DOHH2 (cell line): ENCODE measurements around the gene MRTFA.

Source experiments
- H3F3A ChIP-seq: fragments of 200-600 bp; sonication (generic), shearing (Covaris generic); 2 replicates; pipeline ENCODE4 v1.6.0; 2016; ENCODE audit warnings: antibody characterized with exemption, mild to moderate bottlenecking; ENCODE audit not compliant: control insufficient read depth, insufficient read depth
- H3K27ac ChIP-seq: fragments of 200-600 bp; sonication (generic); 2 replicates; pipeline ENCODE4 v1.5.1; 2014; ENCODE audit warnings: low read depth, mild to moderate bottlenecking, low read length, moderate library complexity
- H3K27me3 ChIP-seq: fragments of 200-600 bp; sonication (generic); 2 replicates; pipeline ENCODE4 v1.6.1; 2014; ENCODE audit warnings: mild to moderate bottlenecking, low read length, mixed read lengths; ENCODE audit not compliant: control insufficient read depth
- H3K36me3 ChIP-seq: fragments of 200-600 bp; sonication (generic); 2 replicates; pipeline ENCODE4 v1.6.1; 2014; ENCODE audit warnings: mild to moderate bottlenecking, low read length, moderate library complexity, mixed read lengths; ENCODE audit not compliant: control insufficient read depth
- H3K4me1 ChIP-seq: fragments of 200-600 bp; sonication (generic); 2 replicates; pipeline ENCODE4 v1.6.1; 2014; ENCODE audit warnings: mild to moderate bottlenecking, low read length, mixed read lengths; ENCODE audit not compliant: control insufficient read depth
- H3K4me2 ChIP-seq: fragments of 200-600 bp; sonication (generic); 2 replicates; pipeline ENCODE4 v1.6.0; 2014; ENCODE audit warnings: mild to moderate bottlenecking, low read length, moderate library complexity
- H3K4me3 ChIP-seq: fragments of 200-600 bp; sonication (generic); 2 replicates; pipeline ENCODE4 v1.5.1; 2014; ENCODE audit warnings: mild to moderate bottlenecking, low read length, mixed read lengths
- H3K79me2 ChIP-seq: fragments of 200-600 bp; sonication (generic); 2 replicates; pipeline ENCODE4 v1.6.1; 2014; ENCODE audit warnings: mild to moderate bottlenecking, low read length, mixed read lengths; ENCODE audit not compliant: control insufficient read depth
- H3K9me2 ChIP-seq: fragments of 200-600 bp; sonication (generic); replicated peaks from 2 replicates; pipeline ENCODE4 v1.6.1; 2014; ENCODE audit warnings: mild to moderate bottlenecking, low read length, mixed read lengths; ENCODE audit not compliant: control insufficient read depth
- H3K9me3 ChIP-seq: fragments of 200-600 bp; sonication (generic); 2 replicates; pipeline ENCODE4 v1.6.1; 2014; ENCODE audit warnings: antibody characterized with exemption, low read length, mixed read lengths; ENCODE audit not compliant: control insufficient read depth, insufficient read depth
- H4K20me1 ChIP-seq: fragments of 200-600 bp; sonication (generic); 2 replicates; pipeline ENCODE4 v1.6.0; 2014; ENCODE audit warnings: low read depth, mild to moderate bottlenecking, antibody characterized with exemption, low read length, moderate library complexity; ENCODE audit not compliant: control insufficient read depth, insufficient read depth
- CTCF ChIP-seq: fragments of 200-600 bp; sonication (generic); IDR thresholded peaks from one replicate; pipeline ENCODE4 v1.5.1; 2014; ENCODE audit warnings: antibody characterized with exemption, mild to moderate bottlenecking, low read depth, low read length; ENCODE audit not compliant: poor library complexity, severe bottlenecking
- EZH2phosphoT487 ChIP-seq: fragments of 200-600 bp; sonication (generic); IDR thresholded peaks from 2 replicates; pipeline ENCODE4 v1.6.1; 2017; ENCODE audit warnings: borderline replicate concordance, mild to moderate bottlenecking, antibody characterized with exemption, low read length, moderate library complexity, mixed read lengths

Gene MRTFA

DNA sequence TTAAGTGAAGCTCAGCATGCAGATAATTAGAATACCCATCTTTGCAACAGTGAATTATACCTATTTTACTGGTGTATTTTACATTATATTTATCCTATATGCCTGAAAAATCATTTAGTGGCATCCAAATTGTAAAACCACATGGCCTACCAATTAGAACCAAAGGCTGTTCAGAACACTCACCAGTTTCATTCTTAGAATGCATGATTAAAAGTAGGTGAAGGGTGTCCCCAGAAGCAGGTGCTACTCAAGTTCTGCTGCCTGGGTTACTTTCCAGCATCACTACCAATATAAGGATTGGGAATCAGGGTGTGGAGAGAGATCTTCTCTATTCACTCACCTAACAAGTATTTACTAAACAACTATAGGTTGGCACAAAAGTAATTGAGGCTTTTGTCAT is 162.8 kb downstream of the MRTFA start:
- Histone ChIP-seq H3K9me3 (no peaks in the 10 kb centered on the region), H3F3A (peaks cover 6% of the 10 kb centered on the region; the same call in 1 of the 2 replicates), H3K4me1 (peaks cover 15% of the 10 kb centered on the region), H3K79me2 (peaks cover 5% of the 10 kb centered on the region), H3K4me3 (no peak overlapping the region), H3K27ac (no peak overlapping the region), H3K27me3 (no peaks in the 10 kb centered on the region), H4K20me1 (no peaks in the 10 kb centered on the region), H3K36me3 (no peaks in the 10 kb centered on the region), H3K4me2 (no peak overlapping the region), H3K9me2 (no peaks in the 10 kb centered on the region)
- TF ChIP-seq CTCF (no peak), EZH2phosphoT487 (no peak)

- Histone ChIP-seq H3K9me2 (no peaks in the 10 kb centered on the region), H3K27me3 (no peaks in the 10 kb centered on the region), H4K20me1 (no peaks in the 10 kb centered on the region), H3K4me3 (no peak overlapping the region), H3F3A (peaks cover 6% of the 10 kb centered on the region; the same call in 1 of the 2 replicates), H3K4me1 (peaks cover 7% of the 10 kb centered on the region; the same call in 1 of the 2 replicates), H3K79me2 (no peaks in the 10 kb centered on the region), H3K4me2 (no peak overlapping the region), H3K36me3 (no peaks in the 10 kb centered on the region), H3K9me3 (no peaks in the 10 kb centered on the region), H3K27ac (no peak overlapping the region)
- no peak for TF ChIP-seq EZH2phosphoT487
Observed at GRCh38 chr22:40472579-40472978, 163.9 kb downstream of the MRTFA start.

DNA sequence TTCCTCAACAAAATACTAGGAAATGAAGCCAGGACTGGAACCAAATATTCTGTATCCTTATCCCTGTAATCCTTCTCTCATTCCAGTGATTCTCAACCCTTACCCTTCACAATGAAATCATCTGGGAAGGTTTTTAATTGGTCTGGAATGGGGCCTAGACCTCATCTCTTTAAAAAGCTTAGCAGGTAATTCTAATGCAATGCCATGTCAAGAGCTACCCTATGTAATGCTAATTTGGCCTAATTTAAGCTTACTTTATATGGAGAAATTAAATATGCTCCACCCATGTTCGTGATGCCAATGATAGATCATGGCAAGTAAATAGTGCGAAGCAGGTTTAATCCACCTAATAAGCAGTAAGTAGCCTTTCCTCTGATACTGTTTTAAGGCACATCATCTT is 164.5 kb downstream of the MRTFA start:
- Histone ChIP-seq H3K27me3 (no peaks in the 10 kb centered on the region), H3K9me3 (no peaks in the 10 kb centered on the region), H3K36me3 (no peaks in the 10 kb centered on the region), H3K4me2 (no peak overlapping the region), H3F3A (peaks cover 6% of the 10 kb centered on the region; the same call in 1 of the 2 replicates), H3K79me2 (no peaks in the 10 kb centered on the region), H3K9me2 (no peaks in the 10 kb centered on the region), H3K27ac (no peak overlapping the region), H3K4me1 (peaks cover 7% of the 10 kb centered on the region; the same call in 1 of the 2 replicates), H3K4me3 (no peak overlapping the region), H4K20me1 (no peaks in the 10 kb centered on the region)
- TF ChIP-seq EZH2phosphoT487 (no peak), CTCF (no peak)

DNA sequence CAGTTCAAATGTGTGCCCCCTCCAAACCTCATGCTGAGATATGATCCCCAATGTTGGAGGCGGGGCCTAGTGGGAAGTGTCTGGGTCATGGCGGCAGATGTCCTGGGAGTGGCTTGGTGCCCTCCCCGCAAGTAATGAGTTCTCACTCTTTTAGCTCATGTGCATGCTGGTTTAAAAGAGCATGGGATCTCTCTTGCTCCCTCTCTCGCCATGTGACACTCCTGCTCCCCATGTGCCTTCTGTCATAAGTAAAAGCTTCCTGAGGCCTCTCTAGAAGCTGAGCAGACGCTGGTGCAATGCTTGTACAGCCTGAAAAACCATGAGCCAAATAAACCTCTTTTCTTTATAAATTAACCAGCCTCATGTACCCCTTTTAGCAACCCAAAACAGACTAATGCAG is 167.3 kb downstream of the MRTFA start:
- Histone ChIP-seq H3K9me3 (no peaks in the 10 kb centered on the region), H3K27me3 (no peaks in the 10 kb centered on the region), H3K79me2 (peaks cover 7% of the 10 kb centered on the region; the same call in 1 of the 2 replicates), H3K4me2 (no peak overlapping the region), H3K36me3 (no peaks in the 10 kb centered on the region), H3K27ac (no peak overlapping the region), H3K4me3 (no peak overlapping the region), H3K4me1 (peaks cover 4% of the 10 kb centered on the region), H4K20me1 (no peaks in the 10 kb centered on the region), H3K9me2 (no peaks in the 10 kb centered on the region), H3F3A (peaks cover 9% of the 10 kb centered on the region)
- TF ChIP-seq CTCF = no peak
- TF ChIP-seq EZH2phosphoT487 = no peak
